ENCODE results near the gene OPCML. TPM values are rescaled to one million over a fixed set of nuclear protein-coding genes. Genes with fewer than 3 reads are reported as not detected.

The OPCML gene
- total and polyA plus RNA-seq, 2 donors from 2014 or later: 0.77 to 1.1 TPM

DNA sequence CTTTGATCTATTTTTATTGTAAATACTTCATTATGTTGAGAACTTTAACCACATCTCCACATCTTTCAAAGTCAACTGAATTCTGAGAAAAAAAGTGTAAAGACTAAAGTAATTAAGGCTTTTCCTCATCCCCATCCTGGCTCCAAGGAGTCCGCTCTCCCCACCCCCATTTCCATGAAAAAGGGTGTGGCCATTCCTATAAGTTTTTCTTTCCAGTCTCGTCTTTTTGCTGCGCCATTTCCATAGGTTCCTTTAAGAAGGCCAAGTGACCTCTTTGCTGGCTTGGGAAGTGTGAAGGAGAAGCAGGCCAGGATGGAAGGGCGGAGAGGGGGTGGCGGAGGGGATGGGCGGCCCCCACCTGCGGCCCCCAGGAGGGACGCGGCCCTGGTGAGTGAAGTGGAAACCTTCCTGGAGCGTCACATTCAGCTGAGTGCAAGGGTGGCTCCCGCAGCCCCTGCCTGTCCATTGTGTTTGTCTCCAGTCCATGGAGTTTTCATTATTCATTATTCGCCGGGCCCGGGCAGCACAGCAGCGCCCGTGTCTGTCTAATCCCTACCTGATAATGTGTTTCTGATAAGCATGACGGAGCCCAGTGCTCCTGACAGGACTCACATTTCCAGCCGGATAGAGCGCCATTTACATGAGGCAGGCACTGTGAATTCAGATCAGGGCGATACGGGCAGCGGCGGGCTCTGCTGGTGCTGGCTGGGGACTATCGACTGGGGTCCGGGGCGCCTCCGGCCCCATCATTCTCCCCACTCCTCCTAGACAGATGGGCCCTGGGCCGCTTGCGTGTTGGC is 739.8 kb downstream of the OPCML start:
- TF ChIP-seq, protein P1, sequence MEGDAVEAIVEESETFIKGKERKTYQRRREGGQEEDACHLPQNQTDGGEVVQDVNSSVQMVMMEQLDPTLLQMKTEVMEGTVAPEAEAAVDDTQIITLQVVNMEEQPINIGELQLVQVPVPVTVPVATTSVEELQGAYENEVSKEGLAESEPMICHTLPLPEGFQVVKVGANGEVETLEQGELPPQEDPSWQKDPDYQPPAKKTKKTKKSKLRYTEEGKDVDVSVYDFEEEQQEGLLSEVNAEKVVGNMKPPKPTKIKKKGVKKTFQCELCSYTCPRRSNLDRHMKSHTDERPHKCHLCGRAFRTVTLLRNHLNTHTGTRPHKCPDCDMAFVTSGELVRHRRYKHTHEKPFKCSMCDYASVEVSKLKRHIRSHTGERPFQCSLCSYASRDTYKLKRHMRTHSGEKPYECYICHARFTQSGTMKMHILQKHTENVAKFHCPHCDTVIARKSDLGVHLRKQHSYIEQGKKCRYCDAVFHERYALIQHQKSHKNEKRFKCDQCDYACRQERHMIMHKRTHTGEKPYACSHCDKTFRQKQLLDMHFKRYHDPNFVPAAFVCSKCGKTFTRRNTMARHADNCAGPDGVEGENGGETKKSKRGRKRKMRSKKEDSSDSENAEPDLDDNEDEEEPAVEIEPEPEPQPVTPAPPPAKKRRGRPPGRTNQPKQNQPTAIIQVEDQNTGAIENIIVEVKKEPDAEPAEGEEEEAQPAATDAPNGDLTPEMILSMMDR (IDR thresholded peaks at IDR 0.05; ENCODE audit: borderline replicate concordance, extremely low read depth, insufficient read depth): no peak

DNA sequence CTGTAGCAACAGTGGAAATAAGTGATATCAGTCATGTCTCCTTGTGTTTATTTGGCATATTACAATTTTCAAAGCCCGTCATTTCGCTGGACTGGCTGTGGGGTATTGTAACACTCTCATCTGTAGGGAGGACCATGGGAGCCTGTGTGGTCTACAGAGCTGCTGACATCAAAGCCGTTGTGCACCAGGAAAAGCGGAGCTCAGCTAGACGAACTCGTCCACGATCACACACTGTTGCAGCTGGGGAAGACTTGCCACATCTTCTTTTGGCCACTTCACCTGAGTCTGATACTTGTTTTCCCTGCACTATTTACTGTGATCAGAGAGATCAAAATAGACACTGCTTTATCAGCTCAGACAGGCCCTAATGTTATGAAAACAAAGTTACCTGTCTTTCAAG is 741.3 kb downstream of the OPCML start:
- intact Hi-C loops (cut with DNase I): no loop called here
- Histone ChIP-seq H3K36me3 (ENCODE audit: control insufficient read depth in 2 of 3, insufficient read depth in 3 of 3, low read length in 3 of 3) (no peaks in the 10 kb centered on the region), H3K27ac (ENCODE audit: low read depth in 2 of 2, low read length in 2 of 2) (no peak overlapping the region), H3K27me3 (ENCODE audit: control insufficient read depth, insufficient read depth, low read length) (no peaks in the 10 kb centered on the region), H3K4me3 (ENCODE audit: low read length in 3 of 3) (no peak overlapping the region), H3K4me1 (ENCODE audit: control insufficient read depth in 2 of 3, insufficient read depth in 2 of 3, low read depth in 1 of 3, low read length in 3 of 3) (no peaks in the 10 kb centered on the region), H3K9me3 (ENCODE audit: control insufficient read depth in 2 of 3, insufficient read depth in 1 of 3, low read length in 3 of 3) (no peaks in the 10 kb centered on the region), H3K9ac (ENCODE audit: low read length in 3 of 3) (no peak overlapping the region)
- TF ChIP-seq, protein P1 (IDR thresholded peaks at IDR 0.05; ENCODE audit: borderline replicate concordance, extremely low read depth, insufficient read depth): no peak
- FAIRE-seq (no peak), DNase-seq (no peak)

More for the DNA sequence above, 739.8 kb downstream of the OPCML start:
- no peaks in the 10 kb centered on the region for H3K4me1 ChIP-seq (ENCODE audit: control insufficient read depth in 2 of 3, insufficient read depth in 2 of 3, low read depth in 1 of 3, low read length in 3 of 3)
- intact Hi-C loops (cut with DNase I): no loop called here
- no peak overlapping the region for H3K4me3 ChIP-seq (ENCODE audit: low read length in 3 of 3)
- no peak overlapping the region for H3K9ac ChIP-seq (ENCODE audit: low read length in 3 of 3)
- H3K27ac ChIP-seq (ENCODE audit: low read depth in 2 of 2, low read length in 2 of 2): no peak overlapping the region
- no peaks in the 10 kb centered on the region for H3K27me3 ChIP-seq (ENCODE audit: control insufficient read depth, insufficient read depth, low read length)
- no peaks in the 10 kb centered on the region for H3K36me3 ChIP-seq (ENCODE audit: control insufficient read depth in 2 of 3, insufficient read depth in 3 of 3, low read length in 3 of 3)
- H3K9me3 ChIP-seq (ENCODE audit: control insufficient read depth in 2 of 3, insufficient read depth in 1 of 3, low read length in 3 of 3): no peaks in the 10 kb centered on the region
- FAIRE-seq: no peak
- no peak for DNase-seq

DNA sequence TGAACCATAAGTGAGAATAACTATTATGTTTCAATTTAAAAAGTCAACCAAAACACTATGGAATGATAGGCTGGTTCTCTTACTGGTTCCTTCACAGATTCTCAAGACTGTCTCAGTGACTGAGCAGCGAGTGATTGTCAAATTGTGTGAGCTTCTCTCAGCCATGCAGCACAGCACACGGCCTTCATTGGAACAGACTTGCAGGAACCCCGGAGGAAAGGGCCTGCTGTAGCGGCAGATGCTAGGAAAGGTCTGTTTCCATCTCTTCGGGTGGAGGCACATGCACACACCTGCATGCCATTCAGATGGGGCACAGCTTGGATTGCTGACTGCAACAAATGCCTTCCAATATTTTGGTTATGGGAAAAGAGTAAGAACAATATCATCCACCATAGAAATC is 741.8 kb downstream of the OPCML start:
- DNase-seq: no peak
- Histone ChIP-seq H3K4me1 (ENCODE audit: control insufficient read depth in 2 of 3, insufficient read depth in 2 of 3, low read depth in 1 of 3, low read length in 3 of 3) (no peaks in the 10 kb centered on the region), H3K27ac (ENCODE audit: low read depth in 2 of 2, low read length in 2 of 2) (no peak overlapping the region), H3K9me3 (ENCODE audit: control insufficient read depth in 2 of 3, insufficient read depth in 1 of 3, low read length in 3 of 3) (no peaks in the 10 kb centered on the region), H3K4me3 (ENCODE audit: low read length in 3 of 3) (no peak overlapping the region), H3K36me3 (ENCODE audit: control insufficient read depth in 2 of 3, insufficient read depth in 3 of 3, low read length in 3 of 3) (no peaks in the 10 kb centered on the region), H3K9ac (ENCODE audit: low read length in 3 of 3) (no peak overlapping the region), H3K27me3 (ENCODE audit: control insufficient read depth, insufficient read depth, low read length) (no peaks in the 10 kb centered on the region)
- intact Hi-C loops (cut with DNase I): no loop called here
- TF ChIP-seq, protein P1 (IDR thresholded peaks at IDR 0.05; ENCODE audit: borderline replicate concordance, extremely low read depth, insufficient read depth): no peak
- FAIRE-seq: no peak

Measured in kidney (tissue), 14 donors.